Measurements from ENCODE around the gene QRFP. TPM values are rescaled to one million over a fixed set of nuclear protein-coding genes. Genes with fewer than 3 reads are reported as not detected.

QRFP gene
- total RNA-seq, 4 donors from 2014 or later = not detected

GRCh38 chr9:130886981-130887380 lies 9.6 kb downstream of the QRFP start:
- H3K4me3 ChIP-seq (ENCODE audit: low read depth, poor library complexity, severe bottlenecking) = no peak overlapping the region
- no peak for TF ChIP-seq POLR2A (IDR thresholded peaks at IDR 0.05)
- TF ChIP-seq CTCF (IDR thresholded peaks at IDR 0.05) = no peak
- 91 to 93% methylated on average over 23 of the region's 23 CpGs for WGBS, 2 donors
- intact Hi-C loops (cut with DNase I; ENCODE audit: low total_unique reads) = no loop called here
- DNase-seq (ENCODE audit: low spot score in 2 of 2) = no peak

GRCh38 chr9:130885484-130886375 lies 10.9 kb downstream of the QRFP start:
- DNase-seq (ENCODE audit: low spot score in 2 of 2) = no peak
- H3K4me3 ChIP-seq (ENCODE audit: low read depth, poor library complexity, severe bottlenecking) = no peak overlapping the region
- 86 to 88% methylated on average over 34 to 35 of the region's 35 CpGs for WGBS, 2 donors
- intact Hi-C loops (cut with DNase I; ENCODE audit: low total_unique reads) = no loop called here
- TF ChIP-seq CTCF (IDR thresholded peaks at IDR 0.05) (no peak), POLR2A (IDR thresholded peaks at IDR 0.05) (no peak)

- H3K4me3 ChIP-seq (ENCODE audit: low read depth, poor library complexity, severe bottlenecking) = no peak overlapping the region
- 87% methylated on average over 47 of the region's 47 CpGs for WGBS, 2 donors
- no peak for DNase-seq (ENCODE audit: low spot score in 2 of 2)
- intact Hi-C loops (cut with DNase I; ENCODE audit: low total_unique reads) = no loop called here
- no peak for TF ChIP-seq CTCF (IDR thresholded peaks at IDR 0.05)
Measured at GRCh38 chr9:130884542-130885483, 11.8 kb downstream of the QRFP start.

GRCh38 chr9:130884111-130884531 lies 12.5 kb downstream of the QRFP start:
- intact Hi-C loops (cut with DNase I; ENCODE audit: low total_unique reads) = no loop called here
- H3K4me3 ChIP-seq (ENCODE audit: low read depth, poor library complexity, severe bottlenecking) = no peak overlapping the region
- WGBS, 2 donors = 88 to 90% methylated on average over 14 to 22 of the region's 25 CpGs
- no peak for TF ChIP-seq CTCF (IDR thresholded peaks at IDR 0.05)
- no peak for DNase-seq (ENCODE audit: low spot score in 2 of 2)

GRCh38 chr9:130883479-130883878 lies 13.1 kb downstream of the QRFP start:
- no peak overlapping the region for H3K4me3 ChIP-seq (ENCODE audit: low read depth, poor library complexity, severe bottlenecking)
- DNase-seq (ENCODE audit: low spot score in 2 of 2) = no peak
- TF ChIP-seq POLR2A (IDR thresholded peaks at IDR 0.05) = no peak
- no peak for TF ChIP-seq CTCF (IDR thresholded peaks at IDR 0.05)
- 89 to 94% methylated on average over 5 of the region's 5 CpGs for WGBS, 2 donors
- intact Hi-C loops (cut with DNase I; ENCODE audit: low total_unique reads) = no loop called here
